GM21367 (cell line): ENCODE data around the gene BCAM.
"Not testable (repeated sequence)": the region's sequence is repeated elsewhere in the genome, so short reads cannot be mapped to it uniquely, and the experiment has no call there.

Experiments used
- ATAC-seq: cut with Tn5 transposase; IDR thresholded peaks from one replicate; pipeline ENCODE4 v1.9.1; 2021; ENCODE audit not compliant: unreplicated experiment

BCAM gene

GRCh38 chr19:44848036-44848811, 39.3 kb downstream of the BCAM start:
- ATAC-seq = no peak

GRCh38 chr19:44848812-44849447, 40.0 kb downstream of the BCAM start:
- ATAC-seq = no peak

GRCh38 chr19:44850641-44851109, 41.8 kb downstream of the BCAM start:
- no peak for ATAC-seq

DNA sequence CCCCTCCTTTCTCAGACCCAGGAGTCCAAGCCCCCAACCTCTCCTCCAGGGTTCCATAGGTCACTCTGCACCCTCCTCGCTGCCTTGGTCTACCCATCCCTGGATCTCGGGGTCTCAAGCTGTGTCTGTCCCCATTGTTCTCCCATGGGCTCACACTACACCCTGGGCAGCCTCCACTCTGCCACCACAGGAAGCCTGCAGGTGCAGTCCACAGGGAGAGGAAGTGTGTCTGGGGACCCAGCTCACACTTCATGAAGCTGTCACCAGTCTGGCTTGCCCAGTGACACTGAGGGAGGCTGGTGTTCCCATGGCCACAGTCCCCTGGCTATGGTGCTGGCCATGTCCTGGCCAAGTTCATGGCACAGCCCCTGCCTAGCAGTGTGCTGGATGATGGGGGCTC, 42.5 kb downstream of the BCAM start:
- ATAC-seq = no peak

- no peak for ATAC-seq
Measured at GRCh38 chr19:44855606-44856005, 46.7 kb downstream of the BCAM start.

DNA sequence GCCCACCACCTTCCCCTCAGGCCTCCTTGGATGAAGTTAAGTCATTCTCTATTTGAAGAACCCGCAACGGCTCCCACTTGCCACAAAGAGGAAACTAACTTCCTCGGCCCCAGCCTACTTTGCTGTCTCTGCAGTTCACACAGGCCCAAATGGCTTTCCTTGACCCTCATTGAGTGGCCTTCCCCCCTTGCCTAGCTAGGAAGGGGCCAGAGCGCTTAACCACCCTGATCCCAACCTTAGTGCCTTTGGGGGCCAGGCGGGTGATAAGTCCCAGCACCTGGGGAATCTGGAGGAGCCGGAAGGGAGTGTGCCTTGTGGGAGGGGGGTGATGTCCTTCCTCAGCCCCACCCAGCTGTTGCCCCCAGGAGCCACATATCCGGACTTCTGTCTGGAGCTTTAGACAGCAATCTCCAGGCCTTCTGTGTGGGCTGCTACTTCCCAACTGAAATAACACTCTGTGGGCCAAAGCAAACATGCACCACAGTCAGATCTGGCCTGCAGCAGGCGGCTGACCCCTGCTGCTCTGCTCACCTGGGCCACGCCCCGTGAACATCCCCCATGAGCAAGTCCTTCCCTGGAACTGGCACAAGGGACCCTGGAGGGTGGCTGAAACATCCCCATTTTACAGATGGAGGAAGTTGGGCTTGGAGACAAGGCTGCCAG, 47.6 kb downstream of the BCAM start:
- no peak for ATAC-seq

DNA sequence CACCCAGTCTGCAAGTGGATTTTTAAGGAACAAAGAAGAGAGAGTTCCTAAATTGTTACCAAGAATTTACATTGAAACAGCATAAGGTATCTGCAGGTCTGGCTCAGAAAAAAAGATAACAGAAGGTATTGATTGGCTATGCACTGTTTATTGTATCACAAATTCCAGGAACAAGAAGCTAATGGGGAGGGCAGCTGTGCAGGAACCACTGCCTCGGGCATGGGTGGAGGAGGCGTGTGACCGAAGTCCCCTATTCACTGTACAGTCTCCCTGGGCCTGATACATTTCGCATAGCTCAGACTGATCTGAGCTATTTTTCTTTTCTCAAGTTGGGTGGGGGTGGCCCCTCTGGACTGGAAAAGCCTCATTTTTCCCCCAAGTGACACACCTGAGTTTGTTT, 48.9 kb downstream of the BCAM start:
- ATAC-seq = no peak

GRCh38 chr19:44861576-44861975, 52.7 kb downstream of the BCAM start:
- ATAC-seq = not testable (repeated sequence)

GRCh38 chr19:44863990-44864389, 55.1 kb downstream of the BCAM start:
- no peak for ATAC-seq

DNA sequence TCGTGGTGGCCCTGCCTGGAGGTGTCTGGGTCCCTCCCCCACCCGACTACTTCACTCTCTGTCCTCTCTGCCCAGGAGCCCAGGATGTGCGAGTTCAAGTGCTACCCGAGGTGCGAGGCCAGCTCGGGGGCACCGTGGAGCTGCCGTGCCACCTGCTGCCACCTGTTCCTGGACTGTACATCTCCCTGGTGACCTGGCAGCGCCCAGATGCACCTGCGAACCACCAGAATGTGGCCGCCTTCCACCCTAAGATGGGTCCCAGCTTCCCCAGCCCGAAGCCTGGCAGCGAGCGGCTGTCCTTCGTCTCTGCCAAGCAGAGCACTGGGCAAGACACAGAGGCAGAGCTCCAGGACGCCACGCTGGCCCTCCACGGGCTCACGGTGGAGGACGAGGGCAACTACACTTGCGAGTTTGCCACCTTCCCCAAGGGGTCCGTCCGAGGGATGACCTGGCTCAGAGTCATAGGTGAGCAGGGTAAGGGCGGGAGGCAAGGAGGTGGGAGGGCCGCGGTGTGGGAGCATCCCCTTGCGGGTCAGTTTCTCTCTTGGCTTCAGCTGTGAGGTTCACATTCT, 56.4 kb downstream of the BCAM start:
- ATAC-seq = no peak

- ATAC-seq = no peak
Measured at GRCh38 chr19:44866664-44867063, 57.8 kb downstream of the BCAM start.

DNA sequence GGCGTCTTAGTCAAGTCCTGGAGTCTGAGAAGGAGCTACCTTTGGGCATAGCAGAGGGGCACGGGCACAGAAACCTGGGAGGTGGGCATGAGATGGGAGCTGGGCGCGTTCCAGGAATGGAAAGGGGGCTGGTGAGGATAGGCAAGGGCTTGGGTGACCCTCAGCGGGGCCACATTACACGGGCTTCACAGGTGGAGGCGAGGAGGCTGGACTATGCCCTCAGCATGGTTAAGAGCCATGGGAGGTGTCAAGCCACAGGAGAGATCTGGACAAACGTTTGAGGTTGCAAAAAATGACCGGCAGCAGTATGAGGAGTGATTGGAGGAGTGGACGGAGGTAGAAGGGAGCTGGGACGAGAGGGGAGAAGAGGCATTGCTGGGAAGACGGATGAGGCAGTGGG, 58.7 kb downstream of the BCAM start:
- ATAC-seq = no peak

GRCh38 chr19:44869733-44870470, 61.0 kb downstream of the BCAM start:
- ATAC-seq = no peak
